BE2C (cell line): ENCODE data around the gene DSCAM.

ENCODE experiments used
- DNase-seq: peaks from one replicate; pipeline ENCODE4 v3.0.0-alpha.2; 2020
- H3K27me3 ChIP-seq: fragments of 250-450 bp; sonication (Bioruptor Pico); 2 replicates; pipeline ENCODE4 v1.5.1; 2020; ENCODE audit warnings: mild to moderate bottlenecking
- H3K36me3 ChIP-seq: fragments of 250-450 bp; sonication (Bioruptor Pico); 2 replicates; pipeline ENCODE4 v1.5.1; 2020; ENCODE audit warnings: mild to moderate bottlenecking
- H3K4me1 ChIP-seq: fragments of 250-450 bp; sonication (Bioruptor Pico); 2 replicates; pipeline ENCODE4 v1.5.1; 2020
- H3K4me3 ChIP-seq: 2 replicates; pipeline ENCODE4 v1.5.1; 2011; ENCODE audit warnings: low read depth, low read length
- H3K9me3 ChIP-seq: fragments of 250-450 bp; sonication (Bioruptor Pico); 2 replicates; pipeline ENCODE4 v1.5.1; 2020
- TF ChIP-seq, protein P1 (sequence below): IDR thresholded peaks from 2 replicates; pipeline ENCODE4 v1.5.1; 2012; ENCODE audit warnings: mild to moderate bottlenecking, low read depth, low read length

The DSCAM gene

DNA sequence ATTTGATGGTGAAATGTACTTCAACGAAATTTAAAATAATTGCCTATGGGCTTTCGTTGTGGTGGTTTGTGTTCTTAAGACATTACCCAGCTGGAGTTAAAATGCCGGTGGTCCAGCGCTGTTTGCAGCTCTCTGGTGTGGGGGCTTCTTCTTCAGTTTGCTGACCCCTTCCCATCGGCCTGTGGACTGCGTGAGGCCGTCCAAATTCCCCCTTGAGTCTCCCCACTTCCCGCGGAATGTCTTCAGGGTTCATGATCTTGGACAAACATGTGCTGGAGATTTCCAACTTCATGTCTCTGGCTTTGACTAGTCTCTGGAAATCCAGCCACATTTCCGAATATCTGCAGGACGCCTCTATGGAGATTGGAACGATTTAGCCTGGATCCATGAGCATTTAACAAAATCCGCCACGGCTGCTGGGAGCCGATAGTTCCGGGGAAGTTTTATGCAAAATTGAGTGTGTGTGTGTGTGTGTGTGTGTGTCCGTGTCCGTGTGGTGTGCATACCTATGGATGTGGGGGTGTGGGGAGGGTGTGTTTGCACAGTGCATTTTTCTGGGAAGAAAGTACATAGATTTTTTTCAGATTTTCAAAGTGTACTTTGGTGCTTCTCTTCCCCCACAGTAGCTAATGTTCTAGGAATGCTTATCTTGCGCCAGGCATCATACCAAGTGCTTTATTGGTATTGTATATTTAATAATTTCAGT lies 862.5 kb downstream of the DSCAM start:
- Histone ChIP-seq H3K36me3 (no peaks in the 10 kb centered on the region), H3K9me3 (no peaks in the 10 kb centered on the region), H3K4me1 (no peaks in the 10 kb centered on the region), H3K4me3 (no peak overlapping the region), H3K27me3 (no peaks in the 10 kb centered on the region)
- no peak for DNase-seq
- TF ChIP-seq, protein P1, sequence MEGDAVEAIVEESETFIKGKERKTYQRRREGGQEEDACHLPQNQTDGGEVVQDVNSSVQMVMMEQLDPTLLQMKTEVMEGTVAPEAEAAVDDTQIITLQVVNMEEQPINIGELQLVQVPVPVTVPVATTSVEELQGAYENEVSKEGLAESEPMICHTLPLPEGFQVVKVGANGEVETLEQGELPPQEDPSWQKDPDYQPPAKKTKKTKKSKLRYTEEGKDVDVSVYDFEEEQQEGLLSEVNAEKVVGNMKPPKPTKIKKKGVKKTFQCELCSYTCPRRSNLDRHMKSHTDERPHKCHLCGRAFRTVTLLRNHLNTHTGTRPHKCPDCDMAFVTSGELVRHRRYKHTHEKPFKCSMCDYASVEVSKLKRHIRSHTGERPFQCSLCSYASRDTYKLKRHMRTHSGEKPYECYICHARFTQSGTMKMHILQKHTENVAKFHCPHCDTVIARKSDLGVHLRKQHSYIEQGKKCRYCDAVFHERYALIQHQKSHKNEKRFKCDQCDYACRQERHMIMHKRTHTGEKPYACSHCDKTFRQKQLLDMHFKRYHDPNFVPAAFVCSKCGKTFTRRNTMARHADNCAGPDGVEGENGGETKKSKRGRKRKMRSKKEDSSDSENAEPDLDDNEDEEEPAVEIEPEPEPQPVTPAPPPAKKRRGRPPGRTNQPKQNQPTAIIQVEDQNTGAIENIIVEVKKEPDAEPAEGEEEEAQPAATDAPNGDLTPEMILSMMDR, result no peak

GRCh38 chr21:39980241-39980820 lies 866.6 kb downstream of the DSCAM start:
- TF ChIP-seq, protein P1, result no peak
- no peak for DNase-seq
- Histone ChIP-seq H3K36me3 (no peaks in the 10 kb centered on the region), H3K4me1 (no peaks in the 10 kb centered on the region), H3K27me3 (no peaks in the 10 kb centered on the region), H3K9me3 (no peaks in the 10 kb centered on the region), H3K4me3 (no peak overlapping the region)

DNA sequence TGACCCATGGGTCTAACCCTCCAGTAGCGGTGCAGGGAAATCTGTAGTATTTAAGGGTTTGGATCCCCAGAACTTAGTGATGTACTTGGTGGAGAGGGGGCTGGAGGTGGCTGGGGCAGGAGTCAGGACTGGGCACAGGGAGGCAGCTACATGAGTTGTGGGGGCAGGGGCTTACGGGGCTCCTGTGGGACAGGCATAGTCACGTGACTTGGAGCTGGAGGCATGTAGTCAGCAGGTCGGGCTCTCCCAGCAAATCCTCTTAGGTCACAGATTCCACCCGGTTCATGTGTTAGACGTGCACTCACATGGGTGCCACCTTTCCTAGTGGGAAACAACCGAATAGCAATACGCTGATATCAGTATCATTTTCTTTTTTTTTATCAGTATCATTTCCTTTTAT lies 867.6 kb downstream of the DSCAM start:
- Histone ChIP-seq H3K36me3 (no peaks in the 10 kb centered on the region), H3K27me3 (no peaks in the 10 kb centered on the region), H3K4me3 (no peak overlapping the region), H3K4me1 (no peaks in the 10 kb centered on the region), H3K9me3 (no peaks in the 10 kb centered on the region)
- TF ChIP-seq, protein P1, result no peak
- DNase-seq, result no peak

DNA sequence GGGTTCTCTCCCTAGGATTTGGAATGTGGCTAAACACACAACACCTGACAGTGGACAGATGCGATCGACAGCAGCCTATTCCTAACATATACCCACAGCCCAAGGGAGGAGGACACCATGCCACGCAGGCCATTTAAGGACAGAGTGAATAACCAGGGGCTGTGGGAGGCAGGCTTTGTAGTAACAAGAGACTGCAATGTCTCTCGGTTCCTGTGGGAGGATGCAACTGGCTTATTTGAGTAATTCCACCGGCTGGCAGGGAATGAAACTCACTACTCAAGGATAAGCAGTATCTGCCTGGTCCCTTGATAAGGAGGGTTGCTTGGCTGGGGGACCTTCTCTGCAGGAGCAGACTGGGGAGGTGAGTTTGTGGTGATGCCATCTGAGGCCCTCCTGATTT lies 870.2 kb downstream of the DSCAM start:
- no peak for DNase-seq
- Histone ChIP-seq H3K4me1 (no peaks in the 10 kb centered on the region), H3K9me3 (no peaks in the 10 kb centered on the region), H3K4me3 (no peak overlapping the region), H3K27me3 (no peaks in the 10 kb centered on the region), H3K36me3 (no peaks in the 10 kb centered on the region)
- TF ChIP-seq, protein P1, result no peak

DNA sequence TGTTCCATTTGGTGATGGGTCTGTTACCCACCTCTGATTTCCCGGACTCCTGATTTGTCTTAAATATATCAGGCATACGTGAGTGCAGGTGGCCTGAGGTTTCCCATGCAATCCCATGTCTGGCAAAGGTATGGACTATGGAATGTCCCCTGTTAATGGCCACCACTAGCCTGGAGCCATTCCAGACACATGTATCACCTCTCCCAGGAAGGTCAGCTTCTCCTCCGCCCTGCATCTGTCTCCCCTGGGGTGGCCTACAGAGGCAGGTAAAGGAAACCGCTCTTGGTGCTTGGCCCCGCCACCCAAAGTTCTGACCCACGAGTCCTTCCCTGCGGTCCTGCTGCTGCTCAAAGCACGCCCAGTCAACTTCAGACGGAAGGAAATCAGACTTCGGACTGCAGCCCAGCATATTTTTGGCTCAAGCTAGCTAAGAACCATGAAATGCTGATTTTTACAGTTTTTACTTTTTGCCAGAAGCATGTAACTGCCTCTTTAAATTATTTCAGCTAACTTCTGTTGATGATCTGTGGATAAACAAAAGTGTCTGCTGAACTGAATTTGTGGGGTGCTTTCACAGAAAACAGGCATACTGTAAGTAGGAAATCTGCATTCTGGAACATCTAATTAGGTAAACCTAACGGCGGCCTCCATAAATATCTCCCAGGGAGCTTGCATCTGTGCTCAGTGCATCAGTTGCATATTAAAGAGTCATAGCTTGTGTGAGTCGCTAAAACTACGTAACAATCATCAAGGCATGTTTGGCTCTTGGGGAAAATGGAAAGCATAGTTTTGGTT lies 873.8 kb downstream of the DSCAM start:
- H3K9me3 ChIP-seq, result no peaks in the 10 kb centered on the region
- no peak overlapping the region for H3K4me3 ChIP-seq
- H3K36me3 ChIP-seq, result no peaks in the 10 kb centered on the region
- TF ChIP-seq, protein P1, result no peak
- no peaks in the 10 kb centered on the region for H3K27me3 ChIP-seq
- no peak for DNase-seq
- no peaks in the 10 kb centered on the region for H3K4me1 ChIP-seq

DNA sequence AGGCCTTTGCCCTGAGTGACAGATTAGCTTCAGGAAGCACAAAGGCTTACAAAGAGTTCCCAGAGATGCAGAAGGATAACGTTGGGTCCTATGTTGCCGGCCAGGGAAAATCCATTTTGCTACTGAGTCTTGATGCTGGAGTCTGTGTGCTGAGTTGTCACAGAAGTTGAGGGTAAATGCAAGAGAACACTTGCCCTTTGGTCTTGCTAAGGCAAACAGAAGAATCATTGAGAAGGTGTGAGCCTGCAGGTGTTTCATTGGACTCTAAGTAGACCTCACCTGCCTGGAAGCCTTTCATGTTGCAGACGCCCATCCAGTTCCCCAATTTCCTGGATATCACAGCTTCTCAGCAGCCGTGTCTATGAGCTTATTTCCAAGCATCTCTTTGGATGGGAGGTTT lies 874.5 kb downstream of the DSCAM start:
- TF ChIP-seq, protein P1, result no peak
- H3K27me3 ChIP-seq, result no peaks in the 10 kb centered on the region
- no peaks in the 10 kb centered on the region for H3K4me1 ChIP-seq
- H3K4me3 ChIP-seq, result no peak overlapping the region
- no peak for DNase-seq
- peaks cover 4% of the 10 kb centered on the region for H3K9me3 ChIP-seq
- H3K36me3 ChIP-seq, result no peaks in the 10 kb centered on the region
